AG04449 (cell line): Measurements from ENCODE around the gene HLTF.
A peak's percentile ranks its signal among the peaks of the same experiment; 100 is the strongest.

ENCODE experiments used
- CTCF ChIA-PET: fragments of 350-600 bp; formaldehyde crosslinking; extraction: SDS; loops from one replicate; lab custom pipeline; 2021; ENCODE audit warnings: antibody characterized with exemption; lab: Yijun Ruan, JAX
- POLR2A ChIA-PET: fragments of 400-600, 350-600 bp; formaldehyde crosslinking; extraction: SDS; loops from one replicate; lab custom pipeline; 2020; ENCODE audit warnings: antibody characterized with exemption, inconsistent platforms; lab: Yijun Ruan, JAX
- DNase-seq: peaks from one replicate; pipeline ENCODE4 v3.0.0-alpha.2; 2010; ENCODE audit warnings: low read depth, low spot score
- H3K4me3 ChIP-seq: 2 replicates; pipeline ENCODE4 v1.5.1; 2011; ENCODE audit warnings: low read depth, mild to moderate bottlenecking, control low read depth, low read length
- TF ChIP-seq, protein P1 (sequence below): IDR thresholded peaks from one replicate; pipeline ENCODE4 v1.5.1; 2011; ENCODE audit warnings: mild to moderate bottlenecking, moderate library complexity, low read length, control low read depth, inconsistent platforms; ENCODE audit not compliant: insufficient read depth; ENCODE audit errors: missing control alignments

The HLTF gene

DNA sequence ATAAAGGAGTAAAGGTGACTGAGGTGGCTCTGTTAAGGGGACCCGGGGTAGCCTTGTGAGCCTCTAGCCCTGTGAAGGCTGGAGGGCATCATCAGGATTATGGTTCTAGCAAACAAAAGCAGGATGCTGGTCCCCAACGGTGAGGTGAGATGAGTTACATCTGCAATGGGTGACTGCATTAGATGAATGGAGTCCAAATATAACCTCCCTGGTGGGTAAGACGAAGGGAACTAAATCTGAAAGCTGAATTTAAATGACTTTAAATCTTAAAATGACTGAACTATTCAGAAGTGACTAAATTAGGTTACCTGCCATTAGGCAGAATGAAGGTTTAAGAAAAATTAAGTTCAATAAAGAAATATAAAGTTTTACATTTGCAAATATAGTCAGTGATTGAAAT is 4.6 kb upstream of the HLTF start:
- DNase-seq, result no peak
- TF ChIP-seq, protein P1, sequence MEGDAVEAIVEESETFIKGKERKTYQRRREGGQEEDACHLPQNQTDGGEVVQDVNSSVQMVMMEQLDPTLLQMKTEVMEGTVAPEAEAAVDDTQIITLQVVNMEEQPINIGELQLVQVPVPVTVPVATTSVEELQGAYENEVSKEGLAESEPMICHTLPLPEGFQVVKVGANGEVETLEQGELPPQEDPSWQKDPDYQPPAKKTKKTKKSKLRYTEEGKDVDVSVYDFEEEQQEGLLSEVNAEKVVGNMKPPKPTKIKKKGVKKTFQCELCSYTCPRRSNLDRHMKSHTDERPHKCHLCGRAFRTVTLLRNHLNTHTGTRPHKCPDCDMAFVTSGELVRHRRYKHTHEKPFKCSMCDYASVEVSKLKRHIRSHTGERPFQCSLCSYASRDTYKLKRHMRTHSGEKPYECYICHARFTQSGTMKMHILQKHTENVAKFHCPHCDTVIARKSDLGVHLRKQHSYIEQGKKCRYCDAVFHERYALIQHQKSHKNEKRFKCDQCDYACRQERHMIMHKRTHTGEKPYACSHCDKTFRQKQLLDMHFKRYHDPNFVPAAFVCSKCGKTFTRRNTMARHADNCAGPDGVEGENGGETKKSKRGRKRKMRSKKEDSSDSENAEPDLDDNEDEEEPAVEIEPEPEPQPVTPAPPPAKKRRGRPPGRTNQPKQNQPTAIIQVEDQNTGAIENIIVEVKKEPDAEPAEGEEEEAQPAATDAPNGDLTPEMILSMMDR, result no peak
- POLR2A ChIA-PET, result no interaction called here
- CTCF ChIA-PET, result interaction anchor here (0.7 to 1.3 kb wide), 4 partner anchors 29 to 132 kb away, joined by 3 to 4 read pairs (median 4); partner anchors contain the start of gene HPS3
- no peak overlapping the region for H3K4me3 ChIP-seq

DNA sequence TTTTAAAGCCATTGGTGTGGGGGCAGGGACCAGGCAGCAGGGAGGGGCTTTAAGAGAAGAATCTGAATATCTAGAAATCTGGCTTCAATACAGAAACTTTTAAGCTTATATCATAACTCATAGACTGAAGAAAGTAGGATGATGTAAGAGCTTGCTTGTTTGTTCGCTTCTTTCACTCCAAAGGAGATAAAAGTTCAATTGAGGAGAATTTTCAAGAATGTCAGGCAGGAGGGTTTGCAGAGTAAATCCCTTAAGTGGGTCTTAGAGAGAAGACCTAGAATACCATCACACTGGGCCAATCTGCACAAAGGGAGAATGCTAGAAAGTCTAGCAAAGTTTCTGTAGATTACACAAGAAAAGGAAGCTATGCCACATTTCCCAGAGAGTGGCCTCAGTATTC is 4.1 kb upstream of the HLTF start:
- CTCF ChIA-PET, result interaction anchor here (1.0 to 1.3 kb wide), 3 partner anchors 29 to 39 kb away, joined by 3 to 4 read pairs (median 4); partner anchors contain the start of gene HPS3
- H3K4me3 ChIP-seq, result no peak overlapping the region
- no peak for DNase-seq
- TF ChIP-seq, protein P1, result no peak
- POLR2A ChIA-PET, result no interaction called here

DNA sequence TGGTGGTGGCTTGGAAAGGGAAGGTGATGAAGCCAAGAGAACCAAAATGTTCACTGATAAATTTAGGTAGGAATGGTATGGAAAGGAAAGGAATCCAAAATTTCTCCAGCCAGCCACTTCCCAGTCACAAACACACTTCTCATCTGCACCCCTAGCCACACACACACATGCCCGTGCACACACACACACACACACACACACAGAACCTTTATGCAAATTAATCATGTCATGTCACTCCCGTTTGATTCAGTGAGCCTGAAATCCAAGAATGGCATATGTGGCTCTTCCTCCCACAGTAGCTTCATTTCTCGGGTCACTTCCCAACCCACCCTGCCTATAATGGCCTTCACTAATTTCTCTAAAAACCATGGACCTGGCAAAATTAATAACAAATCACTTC is 3.1 kb upstream of the HLTF start:
- POLR2A ChIA-PET, result no interaction called here
- DNase-seq, result no peak
- CTCF ChIA-PET, result no interaction called here

DNA sequence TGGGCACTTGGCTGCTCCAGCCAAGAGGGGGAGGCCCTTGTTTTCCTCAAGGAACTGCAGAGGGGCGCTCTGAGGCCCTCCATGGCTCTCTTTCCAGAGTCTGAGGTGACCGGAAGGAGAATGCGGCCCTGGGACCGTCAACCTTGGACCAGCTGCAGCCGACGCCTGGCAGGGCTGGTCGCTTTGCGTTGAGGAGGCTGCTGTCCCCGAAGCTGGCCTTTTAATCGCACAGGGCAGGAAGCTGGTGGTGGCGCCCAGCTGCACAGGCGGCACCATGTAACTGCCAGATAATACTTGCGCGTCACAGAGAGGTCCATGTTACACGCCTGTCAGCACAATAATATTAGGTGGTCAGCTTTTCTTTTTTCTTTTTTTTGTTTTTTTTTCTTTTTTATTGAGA is 875 bp upstream of the HLTF start:
- H3K4me3 ChIP-seq, result no peak overlapping the region
- CTCF ChIA-PET, result interaction anchor here (0.8 to 1.0 kb wide), 2 partner anchors 10 to 33 kb away, joined by 3 to 4 read pairs; no protein-coding TSS in a partner anchor

More for the DNA sequence above, 3.1 kb upstream of the HLTF start:
- no peak overlapping the region for H3K4me3 ChIP-seq
- TF ChIP-seq, protein P1, result no peak

DNA sequence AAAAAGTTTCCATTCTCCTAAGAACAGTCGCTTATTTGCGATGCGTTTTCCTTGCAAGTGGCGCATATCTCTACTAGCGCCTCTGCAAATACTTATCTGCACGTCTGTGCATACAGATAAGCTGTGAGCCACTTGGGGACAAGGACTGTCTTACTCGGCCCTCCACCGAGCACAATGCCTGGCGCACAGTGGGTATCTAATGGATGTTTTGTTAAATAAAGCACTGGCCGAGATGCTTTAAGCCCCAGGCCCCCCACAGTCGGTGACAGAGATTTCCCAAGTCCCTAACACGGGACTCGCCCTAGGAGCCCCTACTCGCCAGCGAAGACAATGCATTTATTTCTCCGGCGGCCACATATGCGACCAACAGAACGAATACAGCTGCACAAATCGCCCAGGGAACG is 503 bp downstream of the HLTF start:
- DNase-seq, result no peak
- TF ChIP-seq, protein P1, result no peak
- POLR2A ChIA-PET, result no interaction called here
- H3K4me3 ChIP-seq, result peak overlapping the region; percentile 90
- CTCF ChIA-PET, result interaction anchor here (1.0 kb wide), 1 partner anchor 35 kb away, joined by 3 read pairs; no protein-coding TSS in a partner anchor

More for the DNA sequence above, 875 bp upstream of the HLTF start:
- TF ChIP-seq, protein P1, result no peak
- POLR2A ChIA-PET, result no interaction called here
- DNase-seq, result no peak

DNA sequence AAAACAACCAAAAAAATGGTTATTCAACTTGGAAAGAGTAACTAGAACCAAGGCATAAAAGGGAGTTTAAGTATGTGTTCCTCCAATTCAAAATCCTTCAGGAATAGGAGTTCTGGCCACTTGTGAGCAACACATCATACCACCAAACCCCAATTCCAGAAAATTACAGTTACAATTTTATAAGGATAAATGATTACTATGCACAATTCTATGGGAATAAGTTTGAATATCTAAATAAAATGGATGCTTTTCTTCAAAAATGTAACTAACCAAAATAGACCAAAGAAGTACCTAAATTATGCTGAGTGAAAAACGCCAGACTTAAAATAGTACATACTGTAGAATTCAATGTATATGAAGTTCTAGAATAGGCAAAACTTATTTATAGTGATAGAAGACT is 4.6 kb downstream of the HLTF start:
- CTCF ChIA-PET, result no interaction called here
- H3K4me3 ChIP-seq, result no peak overlapping the region
- no peak for DNase-seq
- TF ChIP-seq, protein P1, result no peak
- POLR2A ChIA-PET, result no interaction called here
